Left ventricle myocardium inferior (tissue), 1 donor: ENCODE data around the gene SPG11. TPM values are rescaled to one million over a fixed set of nuclear protein-coding genes. Genes with fewer than 3 reads are reported as not detected.
A peak's percentile ranks its signal among the peaks of the same experiment; 100 is the strongest.
"Not testable (repeated sequence)": the region's sequence is repeated elsewhere in the genome, so short reads cannot be mapped to it uniquely, and the experiment has no call there.

ENCODE experiments used
- DNase-seq: peaks from one replicate; pipeline ENCODE4 v3.0.0-alpha.2; 2020
- H3K27ac ChIP-seq: fragments of 200-600 bp; replicated peaks from 2 replicates; pipeline ENCODE4 v1.8.0; 2021
- H3K27me3 ChIP-seq: fragments of 200-600 bp; 2 replicates; pipeline ENCODE4 v1.8.0; 2021; ENCODE audit warnings: low read depth
- H3K36me3 ChIP-seq: fragments of 200-600 bp; 2 replicates; pipeline ENCODE4 v1.8.0; 2021
- H3K4me1 ChIP-seq: fragments of 200-600 bp; 2 replicates; pipeline ENCODE4 v1.8.0; 2021
- H3K4me3 ChIP-seq: fragments of 200-600 bp; 2 replicates; pipeline ENCODE4 v1.8.0; 2021; ENCODE audit warnings: mild to moderate bottlenecking, moderate library complexity
- H3K9me3 ChIP-seq: fragments of 200-600 bp; replicated peaks from 2 replicates; pipeline ENCODE4 v1.8.0; 2021
- intact Hi-C: fragments of 100-400 bp; cut with micrococcal nuclease; formaldehyde crosslinking; loops from one replicate; pipeline ENCODE4 v1.11.0; 2022
- total RNA-seq: library from RNA; stranded (reverse); fragmentation: NEBNext Ultra II Directional; extraction: Animal tissue kit (Norgen Biotek cat#: 25700); gene quantifications from one replicate; pipeline ENCODE4 v1.2.1, GENCODE V29; 2021
- TF ChIP-seq, protein P1 (sequence below): fragments of 200-600 bp; IDR thresholded peaks from 2 replicates; pipeline ENCODE4 v1.8.0; 2021; ENCODE audit warnings: antibody characterized with exemption, mild to moderate bottlenecking, borderline replicate concordance
- donor health status: DM: no; HTN: yes; CAD: no; lungs with severe emphysema.

Gene SPG11
- total RNA-seq, 1 donor from 2014 or later, result 49.6 TPM

DNA sequence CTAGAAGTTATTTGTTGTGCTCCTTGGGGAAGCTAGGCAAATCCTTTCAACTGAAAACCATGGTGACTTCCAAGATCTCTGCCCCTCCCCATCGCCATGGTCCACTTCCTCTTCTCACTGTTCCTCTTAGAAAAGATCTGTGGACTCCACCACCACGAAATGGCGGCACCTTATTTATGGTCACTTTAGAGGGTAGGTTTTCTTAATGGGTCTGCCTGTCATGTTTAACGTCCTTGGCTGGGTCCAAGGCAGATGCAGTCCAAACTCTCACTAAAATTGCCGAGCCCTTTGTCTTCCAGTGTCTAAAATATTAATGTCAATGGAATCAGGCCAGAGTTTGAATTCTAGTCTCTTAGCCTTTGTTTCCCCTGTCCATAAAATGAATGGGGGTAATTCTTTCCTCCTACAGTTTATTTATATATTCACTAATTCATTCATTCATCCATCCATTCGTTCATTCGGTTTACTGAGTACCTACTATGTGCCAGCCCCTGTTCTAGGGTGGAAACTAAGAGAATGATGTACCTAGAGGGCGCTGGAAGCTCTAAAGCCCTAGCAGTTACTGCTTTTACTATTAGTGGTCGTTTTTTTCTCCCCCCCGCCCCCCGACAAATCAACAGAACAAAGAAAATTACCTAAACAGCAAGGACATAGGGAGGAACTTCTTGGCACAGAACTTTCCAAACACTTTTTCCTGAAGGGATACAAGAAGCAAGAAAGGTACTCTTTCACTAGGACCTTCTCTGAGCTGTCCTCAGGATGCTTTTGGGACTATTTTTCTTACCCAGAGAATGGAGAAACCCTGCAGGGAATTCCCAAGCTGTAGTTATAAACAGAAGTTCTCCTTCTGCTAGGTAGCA lies 47.0 kb upstream of the SPG11 start:
- peak; percentile 25 for DNase-seq
- Histone ChIP-seq H3K27me3 (no peaks in the 10 kb centered on the region), H3K4me3 (peak overlapping the region; percentile 92), H3K27ac (peak overlapping the region; percentile 99), H3K36me3 (peaks cover 3% of the 10 kb centered on the region), H3K4me1 (peaks cover 58% of the 10 kb centered on the region), H3K9me3 (no peaks in the 10 kb centered on the region)
- TF ChIP-seq, protein P1, sequence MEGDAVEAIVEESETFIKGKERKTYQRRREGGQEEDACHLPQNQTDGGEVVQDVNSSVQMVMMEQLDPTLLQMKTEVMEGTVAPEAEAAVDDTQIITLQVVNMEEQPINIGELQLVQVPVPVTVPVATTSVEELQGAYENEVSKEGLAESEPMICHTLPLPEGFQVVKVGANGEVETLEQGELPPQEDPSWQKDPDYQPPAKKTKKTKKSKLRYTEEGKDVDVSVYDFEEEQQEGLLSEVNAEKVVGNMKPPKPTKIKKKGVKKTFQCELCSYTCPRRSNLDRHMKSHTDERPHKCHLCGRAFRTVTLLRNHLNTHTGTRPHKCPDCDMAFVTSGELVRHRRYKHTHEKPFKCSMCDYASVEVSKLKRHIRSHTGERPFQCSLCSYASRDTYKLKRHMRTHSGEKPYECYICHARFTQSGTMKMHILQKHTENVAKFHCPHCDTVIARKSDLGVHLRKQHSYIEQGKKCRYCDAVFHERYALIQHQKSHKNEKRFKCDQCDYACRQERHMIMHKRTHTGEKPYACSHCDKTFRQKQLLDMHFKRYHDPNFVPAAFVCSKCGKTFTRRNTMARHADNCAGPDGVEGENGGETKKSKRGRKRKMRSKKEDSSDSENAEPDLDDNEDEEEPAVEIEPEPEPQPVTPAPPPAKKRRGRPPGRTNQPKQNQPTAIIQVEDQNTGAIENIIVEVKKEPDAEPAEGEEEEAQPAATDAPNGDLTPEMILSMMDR, result no peak
- intact Hi-C loops, result no loop called here

DNA sequence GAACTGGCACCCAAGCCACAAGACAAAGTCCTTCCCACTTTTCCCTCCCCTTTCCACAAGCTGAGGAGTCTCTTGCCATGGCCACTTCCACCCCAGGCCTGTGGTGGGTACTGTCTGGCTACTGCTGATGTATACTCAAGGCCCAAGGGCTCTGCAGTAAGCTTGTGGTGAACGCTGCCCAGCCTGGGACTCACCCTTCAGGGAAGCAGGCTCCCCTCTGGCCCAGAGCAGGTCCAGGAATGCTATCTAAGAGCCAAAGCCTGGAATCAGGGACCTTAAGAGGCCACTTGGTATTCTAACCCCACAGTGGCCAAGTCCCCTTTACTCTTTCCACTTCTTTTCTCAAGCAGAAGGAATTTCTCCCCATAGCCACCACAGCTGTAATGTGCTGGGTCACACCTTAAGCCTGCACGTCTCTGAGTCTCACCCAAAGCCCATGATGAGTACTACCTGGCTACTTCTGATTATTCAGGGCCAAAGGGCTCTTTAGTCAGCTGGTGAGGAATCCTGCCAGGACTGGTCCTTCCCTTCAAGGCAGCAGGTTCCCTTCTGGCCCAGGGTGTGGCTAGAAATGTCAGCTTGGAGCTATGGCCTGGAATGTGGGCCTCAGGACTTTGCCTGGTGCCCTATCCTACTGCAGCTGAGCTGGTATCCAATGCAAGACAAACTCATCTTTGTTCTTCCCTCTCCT lies 43.6 kb upstream of the SPG11 start:
- Histone ChIP-seq H3K27ac (no peak overlapping the region), H3K9me3 (peaks cover 5% of the 10 kb centered on the region), H3K4me3 (no peak overlapping the region), H3K36me3 (no peaks in the 10 kb centered on the region), H3K4me1 (peaks cover 24% of the 10 kb centered on the region), H3K27me3 (no peaks in the 10 kb centered on the region)
- no peak for DNase-seq
- intact Hi-C loops, result loop anchor here (10.0 kb wide), 1 partner anchor 68 kb away; no protein-coding TSS in a partner anchor
- TF ChIP-seq, protein P1, result no peak

DNA sequence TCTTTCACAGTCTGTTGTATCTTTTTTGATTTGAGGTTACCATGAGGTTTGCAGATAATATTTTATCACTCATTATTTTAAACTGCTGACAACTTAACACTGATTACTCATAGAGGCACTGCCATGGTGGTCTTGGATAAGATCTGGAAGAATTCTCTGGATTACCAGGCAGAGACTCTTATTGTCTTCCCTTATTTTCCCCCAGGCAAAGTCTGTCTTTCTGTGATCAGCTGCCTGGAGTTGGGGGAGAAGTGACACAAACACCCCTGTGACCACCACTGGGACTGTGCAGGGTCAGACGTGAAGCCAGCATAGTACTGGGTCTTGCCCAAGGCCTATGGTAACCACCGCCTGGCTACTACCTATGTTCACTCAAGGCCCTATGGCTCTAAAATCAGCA lies 42.9 kb upstream of the SPG11 start:
- DNase-seq, result no peak
- TF ChIP-seq, protein P1, result no peak
- peaks cover 17% of the 10 kb centered on the region for H3K4me1 ChIP-seq
- no peak overlapping the region for H3K4me3 ChIP-seq
- H3K9me3 ChIP-seq, result peaks cover 12% of the 10 kb centered on the region
- intact Hi-C loops, result loop anchor here (10.0 kb wide), 1 partner anchor 68 kb away; no protein-coding TSS in a partner anchor
- no peak overlapping the region for H3K27ac ChIP-seq
- no peaks in the 10 kb centered on the region for H3K36me3 ChIP-seq
- H3K27me3 ChIP-seq, result no peaks in the 10 kb centered on the region

DNA sequence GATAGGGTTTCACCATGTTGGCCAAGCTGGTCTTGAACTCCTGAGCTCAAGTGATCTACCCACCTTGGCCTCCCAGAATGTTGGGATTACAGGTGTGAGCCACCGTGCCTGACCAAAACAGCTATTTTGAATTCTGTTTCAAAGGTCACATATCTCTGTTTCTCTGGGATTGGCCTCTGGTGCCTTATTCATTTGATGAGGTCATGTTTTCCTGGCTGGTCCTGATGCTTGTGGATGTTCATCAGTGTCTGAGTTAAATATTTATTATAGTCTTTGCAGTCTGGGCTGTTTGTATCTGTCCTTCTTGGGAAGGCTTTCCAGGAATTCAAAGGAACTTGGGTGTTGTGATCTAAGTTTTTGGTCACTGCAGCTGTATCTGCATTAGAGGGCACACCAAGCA lies 42.5 kb upstream of the SPG11 start:
- TF ChIP-seq, protein P1, result no peak
- intact Hi-C loops, result loop anchor here (10.0 kb wide), 1 partner anchor 69 kb away; no protein-coding TSS in a partner anchor
- peaks cover 15% of the 10 kb centered on the region for H3K4me1 ChIP-seq
- no peak overlapping the region for H3K27ac ChIP-seq
- H3K4me3 ChIP-seq, result no peak overlapping the region
- H3K36me3 ChIP-seq, result no peaks in the 10 kb centered on the region
- no peaks in the 10 kb centered on the region for H3K27me3 ChIP-seq
- no peak for DNase-seq
- H3K9me3 ChIP-seq, result peaks cover 15% of the 10 kb centered on the region

DNA sequence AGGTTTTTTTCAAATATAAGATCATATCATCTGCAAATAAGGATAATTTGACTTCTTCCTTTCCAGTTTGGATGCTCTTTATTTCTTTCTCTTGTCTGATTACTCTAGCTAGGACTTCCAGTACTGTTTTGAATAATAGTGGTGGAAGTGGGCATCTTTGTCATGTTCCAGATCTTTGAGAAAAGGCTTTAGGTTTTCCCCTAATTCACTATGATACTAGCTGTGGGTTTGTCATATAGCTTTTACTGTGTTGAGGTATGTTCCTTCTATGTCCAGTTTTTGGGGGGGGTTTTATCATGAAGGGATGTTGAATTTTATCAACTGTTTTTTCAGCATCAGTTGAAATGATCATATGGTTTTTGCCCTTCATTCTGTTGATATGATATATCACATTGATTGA lies 37.2 kb upstream of the SPG11 start:
- not testable (repeated sequence) for DNase-seq, H3K4me1 ChIP-seq, H3K27ac ChIP-seq, H3K36me3 ChIP-seq, H3K27me3 ChIP-seq, H3K4me3 ChIP-seq
- peaks cover 29% of the 10 kb centered on the region for H3K9me3 ChIP-seq
- intact Hi-C loops, result loop anchor here (10.0 kb wide), 1 partner anchor 74 kb away; no protein-coding TSS in a partner anchor
